ENCODE measurements around the gene KIRREL3. TPM values are rescaled to one million over a fixed set of nuclear protein-coding genes. Genes with fewer than 3 reads are reported as not detected.

KIRREL3 gene
- total RNA-seq, 5 donors from 2014 or later (not counting 1 experiment from before 2014, with no cell fraction given), result not detected

- Histone ChIP-seq H3K4me3 (ENCODE audit: control insufficient read depth in 1 of 2, extremely low read depth in 1 of 2, low read length in 1 of 2) (no peak overlapping the region), H3K36me3 (ENCODE audit: control insufficient read depth in 2 of 2, extremely low read depth in 1 of 2, insufficient read depth in 1 of 2, low read length in 1 of 2) (no peaks in the 10 kb centered on the region), H3K27ac (ENCODE audit: low read length) (no peak overlapping the region), H3K27me3 (replicated peaks in 1 of 2; ENCODE audit: control insufficient read depth in 2 of 2, extremely low read depth in 1 of 2, insufficient read depth in 2 of 2, low read length in 1 of 2) (no peaks in the 10 kb centered on the region), H3K4me1 (ENCODE audit: control insufficient read depth in 1 of 2, extremely low read depth in 1 of 2, insufficient read depth in 2 of 2, low read length in 2 of 2) (no peaks in the 10 kb centered on the region), H3K9me3 (no peaks in the 10 kb centered on the region)
- no peak overlapping the region for H3K27ac Mint-ChIP-seq
- H3K4me1 Mint-ChIP-seq, result no peaks in the 10 kb centered on the region
- no peaks in the 10 kb centered on the region for H3K27me3 Mint-ChIP-seq
- ChIA-PET CTCF (no interaction called here), POLR2A (no interaction called here)
- DNase-seq (no peak), ATAC-seq (replicated peaks in 1 of 4) (no peak)
- H3K9me3 Mint-ChIP-seq, result no peaks in the 10 kb centered on the region
- no peaks in the 10 kb centered on the region for H3K36me3 Mint-ChIP-seq
- no peak overlapping the region for H3K4me3 Mint-ChIP-seq
- no CpG with 5 or more reads among the region's 1 CpG for WGBS (ENCODE audit: insufficient coverage)
Observed at GRCh38 chr11:126918556-126918955, 82.0 kb downstream of the KIRREL3 start.

- no peaks in the 10 kb centered on the region for H3K9me3 Mint-ChIP-seq
- no peaks in the 10 kb centered on the region for H3K27me3 Mint-ChIP-seq
- H3K36me3 ChIP-seq (ENCODE audit: control insufficient read depth in 2 of 2, extremely low read depth in 1 of 2, insufficient read depth in 1 of 2, low read length in 1 of 2), result no peaks in the 10 kb centered on the region
- no peak overlapping the region for H3K4me3 ChIP-seq (ENCODE audit: control insufficient read depth in 1 of 2, extremely low read depth in 1 of 2, low read length in 1 of 2)
- 50% methylated on average over 5 of the region's 9 CpGs for WGBS (ENCODE audit: insufficient coverage)
- no peaks in the 10 kb centered on the region for H3K4me1 Mint-ChIP-seq
- ATAC-seq (replicated peaks in 1 of 4) (no peak), DNase-seq (no peak)
- CTCF ChIA-PET, result no interaction called here
- H3K9me3 ChIP-seq, result no peaks in the 10 kb centered on the region
- POLR2A ChIA-PET, result no interaction called here
- no peak overlapping the region for H3K27ac ChIP-seq (ENCODE audit: low read length)
- no peaks in the 10 kb centered on the region for H3K27me3 ChIP-seq (replicated peaks in 1 of 2; ENCODE audit: control insufficient read depth in 2 of 2, extremely low read depth in 1 of 2, insufficient read depth in 2 of 2, low read length in 1 of 2)
- H3K36me3 Mint-ChIP-seq, result no peaks in the 10 kb centered on the region
- H3K27ac Mint-ChIP-seq, result no peak overlapping the region
- H3K4me3 Mint-ChIP-seq, result no peak overlapping the region
- H3K4me1 ChIP-seq (ENCODE audit: control insufficient read depth in 1 of 2, extremely low read depth in 1 of 2, insufficient read depth in 2 of 2, low read length in 2 of 2), result no peaks in the 10 kb centered on the region
Observed at GRCh38 chr11:126917531-126918204, 82.9 kb downstream of the KIRREL3 start.

GRCh38 chr11:126915430-126915829, 85.1 kb downstream of the KIRREL3 start:
- WGBS (ENCODE audit: insufficient coverage), result no CpG with 5 or more reads among the region's 4 CpGs
- H3K27me3 ChIP-seq (replicated peaks in 1 of 2; ENCODE audit: control insufficient read depth in 2 of 2, extremely low read depth in 1 of 2, insufficient read depth in 2 of 2, low read length in 1 of 2), result no peaks in the 10 kb centered on the region
- H3K4me3 ChIP-seq (ENCODE audit: control insufficient read depth in 1 of 2, extremely low read depth in 1 of 2, low read length in 1 of 2), result no peak overlapping the region
- CTCF ChIA-PET, result no interaction called here
- no peak overlapping the region for H3K27ac Mint-ChIP-seq
- H3K4me3 Mint-ChIP-seq, result no peak overlapping the region
- H3K9me3 ChIP-seq, result no peaks in the 10 kb centered on the region
- ATAC-seq (replicated peaks in 1 of 4), result no peak
- H3K27me3 Mint-ChIP-seq, result peaks cover 0 to 4% of the 10 kb centered on the region in 2 donors
- no peak for DNase-seq
- no peaks in the 10 kb centered on the region for H3K36me3 ChIP-seq (ENCODE audit: control insufficient read depth in 2 of 2, extremely low read depth in 1 of 2, insufficient read depth in 1 of 2, low read length in 1 of 2)
- no peaks in the 10 kb centered on the region for H3K36me3 Mint-ChIP-seq
- no peaks in the 10 kb centered on the region for H3K4me1 Mint-ChIP-seq
- POLR2A ChIA-PET, result no interaction called here
- H3K9me3 Mint-ChIP-seq, result no peaks in the 10 kb centered on the region
- H3K27ac ChIP-seq (ENCODE audit: low read length), result no peak overlapping the region
- H3K4me1 ChIP-seq (ENCODE audit: control insufficient read depth in 1 of 2, extremely low read depth in 1 of 2, insufficient read depth in 2 of 2, low read length in 2 of 2), result no peaks in the 10 kb centered on the region

GRCh38 chr11:126914941-126915340, 85.6 kb downstream of the KIRREL3 start:
- no peak overlapping the region for H3K4me3 ChIP-seq (ENCODE audit: control insufficient read depth in 1 of 2, extremely low read depth in 1 of 2, low read length in 1 of 2)
- WGBS (ENCODE audit: insufficient coverage), result no CpG with 5 or more reads among the region's 1 CpG
- no peaks in the 10 kb centered on the region for H3K9me3 ChIP-seq
- H3K27ac Mint-ChIP-seq, result no peak overlapping the region
- ATAC-seq (replicated peaks in 1 of 4), result no peak
- DNase-seq, result no peak
- no peak overlapping the region for H3K4me3 Mint-ChIP-seq
- H3K4me1 ChIP-seq (ENCODE audit: control insufficient read depth in 1 of 2, extremely low read depth in 1 of 2, insufficient read depth in 2 of 2, low read length in 2 of 2), result no peaks in the 10 kb centered on the region
- no peaks in the 10 kb centered on the region for H3K4me1 Mint-ChIP-seq
- peaks cover 0 to 4% of the 10 kb centered on the region in 2 donors for H3K27me3 Mint-ChIP-seq
- H3K27me3 ChIP-seq (replicated peaks in 1 of 2; ENCODE audit: control insufficient read depth in 2 of 2, extremely low read depth in 1 of 2, insufficient read depth in 2 of 2, low read length in 1 of 2), result no peaks in the 10 kb centered on the region
- ChIA-PET POLR2A (no interaction called here), CTCF (no interaction called here)
- no peaks in the 10 kb centered on the region for H3K9me3 Mint-ChIP-seq
- H3K27ac ChIP-seq (ENCODE audit: low read length), result no peak overlapping the region
- H3K36me3 Mint-ChIP-seq, result no peaks in the 10 kb centered on the region
- no peaks in the 10 kb centered on the region for H3K36me3 ChIP-seq (ENCODE audit: control insufficient read depth in 2 of 2, extremely low read depth in 1 of 2, insufficient read depth in 1 of 2, low read length in 1 of 2)

- WGBS (ENCODE audit: insufficient coverage), result no CpG with 5 or more reads among the region's 1 CpG
- DNase-seq (no peak), ATAC-seq (replicated peaks in 1 of 4) (no peak)
- POLR2A ChIA-PET, result no interaction called here
- Mint-ChIP-seq H3K4me1 (no peaks in the 10 kb centered on the region), H3K27ac (no peak overlapping the region), H3K4me3 (no peak overlapping the region), H3K9me3 (no peaks in the 10 kb centered on the region), H3K27me3 (peaks cover 0 to 4% of the 10 kb centered on the region in 2 donors), H3K36me3 (no peaks in the 10 kb centered on the region)
- Histone ChIP-seq H3K4me3 (ENCODE audit: control insufficient read depth in 1 of 2, extremely low read depth in 1 of 2, low read length in 1 of 2) (no peak overlapping the region), H3K9me3 (no peaks in the 10 kb centered on the region), H3K4me1 (ENCODE audit: control insufficient read depth in 1 of 2, extremely low read depth in 1 of 2, insufficient read depth in 2 of 2, low read length in 2 of 2) (no peaks in the 10 kb centered on the region), H3K27me3 (replicated peaks in 1 of 2; ENCODE audit: control insufficient read depth in 2 of 2, extremely low read depth in 1 of 2, insufficient read depth in 2 of 2, low read length in 1 of 2) (no peaks in the 10 kb centered on the region), H3K36me3 (ENCODE audit: control insufficient read depth in 2 of 2, extremely low read depth in 1 of 2, insufficient read depth in 1 of 2, low read length in 1 of 2) (no peaks in the 10 kb centered on the region), H3K27ac (ENCODE audit: low read length) (no peak overlapping the region)
- CTCF ChIA-PET, result no interaction called here
Observed at GRCh38 chr11:126914166-126914565, 86.4 kb downstream of the KIRREL3 start.

DNA sequence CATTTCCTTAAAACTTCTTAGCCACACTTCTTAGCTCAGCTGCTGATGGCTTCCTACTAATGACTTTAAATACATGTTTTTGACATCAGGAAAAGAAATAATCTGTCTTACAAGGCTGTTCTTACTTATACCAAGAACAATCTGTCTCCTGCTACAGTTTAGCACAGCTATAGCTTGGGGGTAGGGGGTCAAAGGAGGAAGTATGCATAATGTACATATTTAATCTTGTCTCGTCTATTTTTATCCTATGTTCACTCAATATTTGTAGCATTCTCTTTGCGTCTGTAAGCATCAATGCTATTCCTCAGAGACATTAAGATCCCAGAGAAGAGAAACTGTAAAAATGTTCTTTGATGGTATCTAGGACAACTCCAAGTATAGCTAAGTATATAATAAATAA, 96.0 kb downstream of the KIRREL3 start:
- no CpG with 5 or more reads among the region's 2 CpGs for WGBS (ENCODE audit: insufficient coverage)
- DNase-seq (no peak), ATAC-seq (replicated peaks in 1 of 4) (no peak)
- POLR2A ChIA-PET, result interaction anchor here in 1 of 2 donors (0.7 kb wide), 1 partner anchor 10 kb away, joined by 13 read pairs; no protein-coding TSS in a partner anchor
- CTCF ChIA-PET, result no interaction called here
- Histone ChIP-seq H3K27ac (ENCODE audit: low read length) (no peak overlapping the region), H3K36me3 (ENCODE audit: control insufficient read depth in 2 of 2, extremely low read depth in 1 of 2, insufficient read depth in 1 of 2, low read length in 1 of 2) (no peaks in the 10 kb centered on the region), H3K4me1 (ENCODE audit: control insufficient read depth in 1 of 2, extremely low read depth in 1 of 2, insufficient read depth in 2 of 2, low read length in 2 of 2) (no peaks in the 10 kb centered on the region), H3K4me3 (ENCODE audit: control insufficient read depth in 1 of 2, extremely low read depth in 1 of 2, low read length in 1 of 2) (no peak overlapping the region), H3K9me3 (no peaks in the 10 kb centered on the region), H3K27me3 (replicated peaks in 1 of 2; ENCODE audit: control insufficient read depth in 2 of 2, extremely low read depth in 1 of 2, insufficient read depth in 2 of 2, low read length in 1 of 2) (peaks cover 0 to 3% of the 10 kb centered on the region in 2 experiments)
- Mint-ChIP-seq H3K4me1 (no peaks in the 10 kb centered on the region), H3K36me3 (no peaks in the 10 kb centered on the region), H3K4me3 (no peak overlapping the region), H3K27ac (no peak overlapping the region), H3K27me3 (peaks cover 0 to 7% of the 10 kb centered on the region in 2 donors), H3K9me3 (peaks cover 0 to 4% (median 0%) of the 10 kb centered on the region in 3 donors)

DNA sequence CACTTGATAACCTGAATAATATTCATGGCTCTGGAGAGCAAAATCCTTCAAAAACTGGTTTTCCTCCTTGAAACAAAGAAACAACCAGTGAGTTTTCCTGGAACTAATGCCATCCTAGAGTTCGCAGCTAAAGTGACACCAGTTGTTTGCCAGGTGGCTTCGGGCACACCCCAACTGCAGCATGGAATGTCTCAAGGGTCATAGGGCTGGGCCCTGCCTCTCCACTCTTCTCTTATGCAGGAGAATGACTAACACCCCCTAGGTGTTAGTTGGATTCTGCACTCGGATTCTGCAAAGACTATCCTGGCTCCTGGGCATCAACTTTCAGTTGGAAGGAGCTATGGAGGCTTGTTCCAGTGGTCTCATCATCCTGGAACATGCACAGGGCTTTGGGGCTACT, 98.8 kb downstream of the KIRREL3 start:
- ChIA-PET CTCF (no interaction called here), POLR2A (no interaction called here)
- no peaks in the 10 kb centered on the region for H3K36me3 ChIP-seq (ENCODE audit: control insufficient read depth in 2 of 2, extremely low read depth in 1 of 2, insufficient read depth in 1 of 2, low read length in 1 of 2)
- H3K4me3 Mint-ChIP-seq, result no peak overlapping the region
- peaks cover 0 to 9% of the 10 kb centered on the region in 2 donors for H3K27me3 Mint-ChIP-seq
- no peak for DNase-seq
- no peaks in the 10 kb centered on the region for H3K27me3 ChIP-seq (replicated peaks in 1 of 2; ENCODE audit: control insufficient read depth in 2 of 2, extremely low read depth in 1 of 2, insufficient read depth in 2 of 2, low read length in 1 of 2)
- no peak for ATAC-seq (replicated peaks in 1 of 4)
- no peaks in the 10 kb centered on the region for H3K36me3 Mint-ChIP-seq
- no peaks in the 10 kb centered on the region for H3K4me1 ChIP-seq (ENCODE audit: control insufficient read depth in 1 of 2, extremely low read depth in 1 of 2, insufficient read depth in 2 of 2, low read length in 2 of 2)
- no peak overlapping the region for H3K27ac ChIP-seq (ENCODE audit: low read length)
- H3K4me1 Mint-ChIP-seq, result no peaks in the 10 kb centered on the region
- no peaks in the 10 kb centered on the region for H3K9me3 ChIP-seq
- no peak overlapping the region for H3K4me3 ChIP-seq (ENCODE audit: control insufficient read depth in 1 of 2, extremely low read depth in 1 of 2, low read length in 1 of 2)
- no peak overlapping the region for H3K27ac Mint-ChIP-seq
- WGBS (ENCODE audit: insufficient coverage), result 50% methylated on average over 2 of the region's 3 CpGs
- H3K9me3 Mint-ChIP-seq, result peaks cover 3 to 6% (median 3%) of the 10 kb centered on the region in 3 donors
